Tibial nerve (tissue), 4 donors: ENCODE measurements around the gene MAP3K21. TPM values are rescaled to one million over a fixed set of nuclear protein-coding genes. Genes with fewer than 3 reads are reported as not detected.

ENCODE experiments used
- DNase-seq, 2 donors: peaks; one replicate each; pipeline ENCODE4 v3.0.0-alpha.2; 2019; ENCODE audit warnings: low spot score in 2 of 2
- H3K27ac ChIP-seq, 4 donors: fragments of 200-600 bp; sonication (generic) in 3 of 4; one replicate each; pipeline ENCODE4 v1.5.1; 2017 to 2019; ENCODE audit warnings: mild to moderate bottlenecking in 1 of 4
- H3K27me3 ChIP-seq, 2 donors: fragments of 200-600 bp; sonication (generic) in 1 of 2; one replicate each; pipeline versions ENCODE4 v1.5.1 to v1.6.0; 2017 to 2019
- H3K36me3 ChIP-seq, 3 donors: fragments of 200-600 bp; sonication (generic); one replicate each; pipeline ENCODE4 v1.5.1; 2018 to 2019
- H3K4me1 ChIP-seq, 4 donors: fragments of 200-600 bp; sonication (generic) in 3 of 4; one replicate each; pipeline ENCODE4 v1.5.1; 2017 to 2019
- H3K4me3 ChIP-seq, 4 donors: fragments of 200-600 bp; sonication (generic) in 3 of 4; one replicate each; pipeline ENCODE4 v1.5.1; 2017 to 2019; ENCODE audit warnings: mild to moderate bottlenecking in 1 of 4, moderate library complexity in 1 of 4
- H3K9me3 ChIP-seq, 4 donors: fragments of 200-600 bp; sonication (generic) in 3 of 4; one replicate each; pipeline ENCODE4 v1.5.1; 2017 to 2019
- CTCF ChIP-seq, 5 experiments: fragments of 200-600 bp in 3 of 5; fragments of 450-650 bp in 2 of 5; sonication (generic) in 3 of 5; IDR thresholded peaks; one replicate each; pipeline ENCODE4 v1.5.1; 2016 to 2019; ENCODE audit warnings: antibody characterized with exemption in 5 of 5, mild to moderate bottlenecking in 3 of 5, moderate library complexity in 2 of 5
- EP300 ChIP-seq, 2 donors: sonication (generic); formaldehyde crosslinking; IDR thresholded peaks; one replicate each; pipeline ENCODE4 v1.6.1; 2017; ENCODE audit warnings: antibody characterized with exemption in 2 of 2, mild to moderate bottlenecking in 1 of 2
- POLR2A ChIP-seq, 2 donors: fragments of 450-650 bp; IDR thresholded peaks; one replicate each; pipeline ENCODE4 v1.6.1; 2017; ENCODE audit warnings: antibody characterized with exemption in 2 of 2, mild to moderate bottlenecking in 2 of 2, moderate library complexity in 2 of 2
- WGBS, 2 donors: methylation state at CpG; one replicate each; pipeline ENCODE4 v1.1.5; 2018; 5-methylcytosine and 5-hydroxymethylcytosine counted together
- total RNA-seq, 4 donors: library from RNA; depleted of rRNA; stranded (reverse); fragments of >200 nt; gene quantifications; one replicate each; pipeline ENCODE4 v1.1.0, GENCODE V29; 2016

The MAP3K21 gene
- total RNA-seq, 4 donors from 2014 or later, result 1.1 to 3.3 (median 1.8) TPM

- H3K27ac ChIP-seq, result no peak overlapping the region
- H3K4me3 ChIP-seq, result no peak overlapping the region
- TF ChIP-seq CTCF (IDR thresholded peaks at IDR 0.05), result no peak
- TF ChIP-seq EP300 (IDR thresholded peaks at IDR 0.05), result no peak
- TF ChIP-seq POLR2A (IDR thresholded peaks at IDR 0.05), result no peak
- H3K9me3 ChIP-seq, result no peaks in the 10 kb centered on the region
- 58 to 63% methylated on average over 6 of the region's 6 CpGs for WGBS, 2 donors
- H3K4me1 ChIP-seq, result no peaks in the 10 kb centered on the region
- H3K27me3 ChIP-seq, result no peaks in the 10 kb centered on the region
- no peaks in the 10 kb centered on the region for H3K36me3 ChIP-seq
- DNase-seq, result no peak
Measured at GRCh38 chr1:233367057-233367803, 39.7 kb downstream of the MAP3K21 start.

GRCh38 chr1:233368106-233368788 is 40.7 kb downstream of the MAP3K21 start:
- TF ChIP-seq CTCF (IDR thresholded peaks at IDR 0.05) (no peak), POLR2A (IDR thresholded peaks at IDR 0.05) (no peak), EP300 (IDR thresholded peaks at IDR 0.05) (no peak)
- Histone ChIP-seq H3K4me3 (no peak overlapping the region), H3K36me3 (no peaks in the 10 kb centered on the region), H3K27ac (no peak overlapping the region), H3K4me1 (no peaks in the 10 kb centered on the region), H3K27me3 (no peaks in the 10 kb centered on the region), H3K9me3 (no peaks in the 10 kb centered on the region)
- no peak for DNase-seq
- 55 to 69% methylated on average over 3 of the region's 3 CpGs for WGBS, 2 donors

GRCh38 chr1:233368789-233369130 is 41.2 kb downstream of the MAP3K21 start:
- 89 to 90% methylated on average over 1 of the region's 1 CpG for WGBS, 2 donors
- no peak for TF ChIP-seq CTCF (IDR thresholded peaks at IDR 0.05)
- TF ChIP-seq POLR2A (IDR thresholded peaks at IDR 0.05), result no peak
- no peak for TF ChIP-seq EP300 (IDR thresholded peaks at IDR 0.05)
- H3K4me3 ChIP-seq, result no peak overlapping the region
- H3K36me3 ChIP-seq, result no peaks in the 10 kb centered on the region
- no peaks in the 10 kb centered on the region for H3K9me3 ChIP-seq
- no peak overlapping the region for H3K27ac ChIP-seq
- no peak for DNase-seq
- H3K4me1 ChIP-seq, result no peaks in the 10 kb centered on the region
- H3K27me3 ChIP-seq, result no peaks in the 10 kb centered on the region

GRCh38 chr1:233372218-233373120 is 44.9 kb downstream of the MAP3K21 start:
- 84 to 93% methylated on average over 12 of the region's 12 CpGs for WGBS, 2 donors
- DNase-seq, result no peak

GRCh38 chr1:233373226-233373625 is 45.7 kb downstream of the MAP3K21 start:
- no peaks in the 10 kb centered on the region for H3K27me3 ChIP-seq
- no peaks in the 10 kb centered on the region for H3K36me3 ChIP-seq
- no peaks in the 10 kb centered on the region for H3K9me3 ChIP-seq
- no peak overlapping the region for H3K4me3 ChIP-seq
- H3K4me1 ChIP-seq, result no peaks in the 10 kb centered on the region
- no peak for DNase-seq
- TF ChIP-seq EP300 (IDR thresholded peaks at IDR 0.05) (no peak), CTCF (IDR thresholded peaks at IDR 0.05) (no peak), POLR2A (IDR thresholded peaks at IDR 0.05) (no peak)
- 89 to 97% methylated on average over 4 to 6 of the region's 6 CpGs for WGBS, 2 donors
- H3K27ac ChIP-seq, result no peak overlapping the region

More at GRCh38 chr1:233372218-233373120, 44.9 kb downstream of the MAP3K21 start:
- no peaks in the 10 kb centered on the region for H3K9me3 ChIP-seq
- H3K27ac ChIP-seq, result no peak overlapping the region
- H3K36me3 ChIP-seq, result no peaks in the 10 kb centered on the region
- H3K27me3 ChIP-seq, result no peaks in the 10 kb centered on the region
- TF ChIP-seq EP300 (IDR thresholded peaks at IDR 0.05), result no peak
- TF ChIP-seq POLR2A (IDR thresholded peaks at IDR 0.05), result no peak
- H3K4me3 ChIP-seq, result no peak overlapping the region
- no peaks in the 10 kb centered on the region for H3K4me1 ChIP-seq
